GM12873 (cell line): ENCODE measurements around the gene GPR142.

Experiments used
- TF ChIP-seq, protein P1 (sequence below): IDR thresholded peaks from 2 replicates; pipeline ENCODE4 v1.5.1; 2012; ENCODE audit warnings: low read depth, mild to moderate bottlenecking, moderate library complexity, low read length, control low read depth; ENCODE audit not compliant: insufficient read depth; ENCODE audit errors: missing control alignments

GPR142 gene

DNA sequence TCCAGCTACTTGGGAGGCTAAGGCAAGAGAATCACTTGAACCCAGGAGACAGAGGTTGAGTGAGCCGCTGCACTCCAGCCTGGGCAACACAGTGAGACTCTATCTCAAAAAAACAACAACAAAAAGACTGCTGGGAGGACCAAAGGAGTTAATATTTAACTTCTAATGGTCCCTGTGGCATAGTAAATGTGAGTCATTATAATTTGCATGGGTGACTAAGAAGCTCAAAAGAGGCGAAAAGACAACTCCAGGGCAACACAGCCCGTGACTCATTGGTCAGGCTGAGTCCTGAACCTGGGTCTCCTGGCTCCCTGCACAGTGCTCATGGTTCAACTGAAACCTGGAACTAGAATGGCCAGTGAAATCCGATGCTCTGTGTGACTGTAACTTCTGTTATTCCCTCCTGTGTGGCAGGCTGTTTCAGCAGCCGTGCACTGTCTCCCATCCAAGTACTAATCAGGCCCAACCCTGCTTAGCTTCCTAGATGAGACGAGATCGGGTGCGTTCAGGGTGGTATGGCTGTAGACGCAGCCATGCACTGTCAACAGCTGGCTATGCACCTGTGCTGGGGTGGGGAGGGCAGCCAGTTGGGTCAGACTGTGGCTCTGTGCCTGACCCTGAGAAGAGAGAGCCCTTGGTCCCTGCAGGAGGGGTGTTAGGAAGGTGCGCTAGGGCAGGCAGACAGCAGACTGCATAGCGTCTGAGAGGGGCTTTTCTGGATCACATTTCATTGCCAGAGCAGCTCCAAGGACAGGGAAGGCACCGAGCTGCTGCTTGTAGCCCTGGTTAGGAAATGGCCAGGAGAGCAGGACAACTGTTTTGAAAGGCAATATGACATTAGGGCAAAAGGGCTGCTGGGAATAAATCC is 50.1 kb downstream of the GPR142 start:
- TF ChIP-seq, protein P1, sequence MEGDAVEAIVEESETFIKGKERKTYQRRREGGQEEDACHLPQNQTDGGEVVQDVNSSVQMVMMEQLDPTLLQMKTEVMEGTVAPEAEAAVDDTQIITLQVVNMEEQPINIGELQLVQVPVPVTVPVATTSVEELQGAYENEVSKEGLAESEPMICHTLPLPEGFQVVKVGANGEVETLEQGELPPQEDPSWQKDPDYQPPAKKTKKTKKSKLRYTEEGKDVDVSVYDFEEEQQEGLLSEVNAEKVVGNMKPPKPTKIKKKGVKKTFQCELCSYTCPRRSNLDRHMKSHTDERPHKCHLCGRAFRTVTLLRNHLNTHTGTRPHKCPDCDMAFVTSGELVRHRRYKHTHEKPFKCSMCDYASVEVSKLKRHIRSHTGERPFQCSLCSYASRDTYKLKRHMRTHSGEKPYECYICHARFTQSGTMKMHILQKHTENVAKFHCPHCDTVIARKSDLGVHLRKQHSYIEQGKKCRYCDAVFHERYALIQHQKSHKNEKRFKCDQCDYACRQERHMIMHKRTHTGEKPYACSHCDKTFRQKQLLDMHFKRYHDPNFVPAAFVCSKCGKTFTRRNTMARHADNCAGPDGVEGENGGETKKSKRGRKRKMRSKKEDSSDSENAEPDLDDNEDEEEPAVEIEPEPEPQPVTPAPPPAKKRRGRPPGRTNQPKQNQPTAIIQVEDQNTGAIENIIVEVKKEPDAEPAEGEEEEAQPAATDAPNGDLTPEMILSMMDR: no peak

DNA sequence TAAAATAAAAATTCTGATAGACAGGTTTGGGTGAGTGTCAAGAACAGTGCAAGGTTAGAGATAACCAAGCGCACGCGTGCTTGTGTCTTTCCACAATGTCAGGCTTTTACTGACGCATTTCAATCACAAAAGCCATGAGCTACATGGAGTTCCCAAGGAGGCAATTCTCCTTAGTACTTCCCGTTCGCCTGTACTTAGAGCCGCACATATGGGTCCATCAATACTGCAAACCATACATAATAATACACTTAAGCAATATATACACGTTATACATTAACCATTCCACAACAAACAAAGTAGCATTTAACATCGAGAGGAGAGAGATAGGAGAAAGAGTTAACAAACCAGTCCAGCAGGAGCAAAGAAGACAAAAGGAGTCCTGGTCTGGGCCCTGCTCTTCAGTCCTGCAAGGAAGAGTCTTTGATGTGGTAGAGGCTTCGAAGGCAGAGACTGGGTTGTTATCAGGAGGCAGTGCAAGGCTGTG is 52.7 kb downstream of the GPR142 start:
- TF ChIP-seq, protein P1: no peak
